ENCODE measurements around the gene SORT1.

SORT1 gene

GRCh38 chr1:109272021-109272799, 125.5 kb downstream of the SORT1 start:
- DNase-seq, result no peak

- no peak for DNase-seq
Measured at GRCh38 chr1:109271458-109271857, 126.3 kb downstream of the SORT1 start.

- DNase-seq, result no peak
Measured at GRCh38 chr1:109270623-109271317, 126.9 kb downstream of the SORT1 start.

- DNase-seq, result no peak
Measured at GRCh38 chr1:109269981-109270622, 127.6 kb downstream of the SORT1 start.

- no peak for DNase-seq
Measured at GRCh38 chr1:109269212-109269980, 128.3 kb downstream of the SORT1 start.

- no peak for DNase-seq
Measured at GRCh38 chr1:109268431-109269211, 129.1 kb downstream of the SORT1 start.

- DNase-seq, result no peak
Measured at GRCh38 chr1:109267743-109268300, 129.9 kb downstream of the SORT1 start.

GRCh38 chr1:109266965-109267364, 130.8 kb downstream of the SORT1 start:
- DNase-seq, result no peak

GRCh38 chr1:109265741-109266330, 131.9 kb downstream of the SORT1 start:
- no peak for DNase-seq

GRCh38 chr1:109265016-109265415, 132.7 kb downstream of the SORT1 start:
- no peak for DNase-seq

GRCh38 chr1:109264379-109264755, 133.4 kb downstream of the SORT1 start:
- no peak for DNase-seq

- peak; percentile 57 for DNase-seq
Measured at GRCh38 chr1:109263597-109264378, 133.9 kb downstream of the SORT1 start.

- DNase-seq, result no peak
Measured at GRCh38 chr1:109263234-109263596, 134.5 kb downstream of the SORT1 start.

GRCh38 chr1:109262231-109263055, 135.3 kb downstream of the SORT1 start:
- DNase-seq, result no peak

- no peak for DNase-seq
Measured at GRCh38 chr1:109261578-109261977, 136.1 kb downstream of the SORT1 start.

GRCh38 chr1:109261006-109261405, 136.7 kb downstream of the SORT1 start:
- no peak for DNase-seq

GRCh38 chr1:109259674-109260557, 137.8 kb downstream of the SORT1 start:
- DNase-seq, result no peak
